Fibroblast of upper back skin (primary cell): Measurements from ENCODE around the gene LIF.

ENCODE experiments used
- DNase-seq: peaks from one replicate; pipeline ENCODE4 v3.0.0-alpha.2; 2013

The LIF gene

DNA sequence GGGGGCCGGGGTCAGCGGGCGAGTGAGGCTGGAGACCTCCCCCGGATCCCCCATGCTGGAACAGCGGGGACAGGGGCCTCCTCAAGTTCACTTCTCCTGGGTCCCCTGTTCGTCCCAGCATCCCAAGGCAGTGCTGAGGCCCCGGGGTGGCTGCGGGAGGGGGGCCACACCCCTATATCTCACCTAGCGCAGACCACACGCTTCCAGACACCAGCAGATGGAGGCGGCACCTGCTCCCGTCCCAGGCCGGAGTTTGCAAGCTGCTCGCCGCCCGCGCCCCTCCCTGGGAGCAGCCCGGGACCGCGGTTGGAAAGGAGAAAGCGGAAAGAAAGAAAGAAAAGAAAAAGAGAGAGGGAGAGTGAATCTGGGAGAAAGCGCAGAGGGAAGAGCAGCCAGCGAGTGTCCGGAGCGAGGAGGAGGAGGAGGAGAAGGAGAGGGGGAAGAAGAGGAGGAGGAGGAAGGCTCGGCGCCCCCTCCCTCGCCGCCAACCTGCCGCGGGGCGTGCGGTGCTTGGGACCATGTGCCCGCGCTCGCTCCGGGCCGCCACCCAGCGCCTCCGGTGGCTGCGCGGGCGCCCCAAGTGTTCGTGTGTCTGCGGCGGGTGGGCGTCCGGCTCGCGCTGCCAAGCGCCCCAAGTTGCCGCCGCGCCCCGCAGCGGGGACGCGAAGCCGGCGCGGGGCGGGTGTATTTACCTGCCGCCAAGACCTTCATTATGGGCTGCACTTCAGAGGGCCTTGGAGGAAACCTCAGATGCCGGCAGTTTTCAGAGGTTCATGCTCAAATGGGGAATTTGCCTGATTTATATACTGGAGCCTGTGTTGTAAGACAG is at the start of gene LIF:
Gene LIF, minus strand, starts transcription at position 775 of the 829 bp plus-strand sequence. Its CDS starts 64 bp downstream, at position 711.
- no peak for DNase-seq

DNA sequence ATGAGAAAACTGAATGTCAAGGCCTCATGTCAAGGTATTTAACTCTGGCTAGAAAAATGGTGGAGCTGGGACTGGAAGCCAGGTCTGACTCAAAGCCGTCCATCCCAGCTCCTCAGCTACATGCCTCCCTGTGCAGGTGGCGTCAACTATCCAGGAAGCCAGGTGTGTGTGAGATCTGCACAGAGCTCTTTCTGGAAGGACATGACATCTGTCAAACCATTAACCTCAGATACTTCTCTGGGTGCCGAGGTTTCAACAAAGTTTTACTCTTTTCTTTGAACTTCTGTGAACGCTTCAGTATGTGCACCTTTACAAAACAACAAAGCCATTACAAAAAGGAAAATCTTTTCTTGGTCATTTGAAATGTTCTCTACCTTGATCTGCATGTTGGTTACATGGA is 49.8 kb upstream of the LIF start:
- no peak for DNase-seq

- DNase-seq, result no peak
These were observed 49.0 kb upstream of the LIF start for GRCh38 chr22:30295576-30295975.

DNA sequence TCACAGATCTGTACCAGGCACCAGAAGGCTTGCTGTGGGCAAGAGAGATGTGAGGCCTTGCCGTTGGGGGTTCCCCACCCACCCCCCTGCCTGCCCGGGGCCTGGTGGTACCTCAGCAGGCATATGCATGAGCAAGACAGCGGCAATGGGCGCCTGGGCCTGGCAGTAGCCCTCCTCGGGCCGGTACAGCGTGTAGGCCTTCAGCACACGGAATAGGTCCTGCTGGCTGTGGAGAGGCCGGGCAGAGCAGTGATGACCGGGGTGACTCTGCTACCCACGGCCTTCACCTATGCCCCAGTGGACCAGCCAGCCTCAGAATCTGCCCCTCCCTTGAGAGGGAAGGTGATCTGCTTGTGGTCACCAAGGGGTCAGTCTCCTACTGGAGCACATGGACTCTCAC is 48.3 kb upstream of the LIF start:
- no peak for DNase-seq

- DNase-seq, result no peak
These were observed 47.5 kb upstream of the LIF start for GRCh38 chr22:30294066-30294465.

- DNase-seq, result no peak
These were observed 46.5 kb upstream of the LIF start for GRCh38 chr22:30293026-30293425.

GRCh38 chr22:30292069-30292970 is 45.8 kb upstream of the LIF start:
- DNase-seq, result no peak

DNA sequence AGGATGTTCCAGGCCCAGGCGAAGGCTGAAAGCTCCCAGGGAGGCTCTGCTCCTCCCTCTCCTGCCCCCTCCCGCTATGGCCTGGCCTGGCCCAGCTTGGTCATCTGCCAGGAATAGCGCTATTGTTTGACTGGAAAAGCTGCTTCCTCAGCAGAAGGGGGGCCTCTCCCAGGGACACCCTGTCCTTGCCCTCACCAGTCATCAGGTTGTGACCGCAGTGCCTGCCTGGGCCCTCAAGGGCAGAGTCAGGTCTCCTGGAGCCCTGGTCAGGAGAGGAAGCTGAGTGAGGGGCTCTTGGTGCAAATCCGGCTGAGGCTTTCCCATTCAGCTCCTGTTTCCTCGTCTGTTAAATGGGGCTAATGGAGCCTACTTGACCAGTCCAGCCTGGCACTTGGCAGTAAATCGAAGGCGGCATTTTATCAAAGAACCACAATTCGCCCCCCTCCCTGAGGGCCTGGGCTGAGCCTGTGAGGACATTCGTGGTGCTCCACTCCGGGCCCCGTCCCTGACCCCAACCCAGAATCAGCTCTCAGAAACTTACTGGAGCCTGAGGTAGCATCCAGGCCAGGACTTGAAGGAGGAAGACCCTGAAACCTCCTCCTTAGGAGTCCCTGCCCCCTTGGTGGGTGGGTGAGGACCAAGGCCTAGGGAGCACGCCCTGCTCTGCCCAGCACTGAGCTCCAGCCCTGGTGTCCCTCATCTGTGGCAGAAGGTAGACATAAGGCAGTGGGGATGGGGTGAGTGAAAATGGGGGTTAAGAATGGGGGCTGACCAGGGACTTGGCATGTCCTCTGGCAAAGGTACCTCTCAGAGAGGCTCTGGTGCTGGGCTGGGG is 44.7 kb upstream of the LIF start:
- peak; percentile 27 for DNase-seq

GRCh38 chr22:30290342-30291057 is 43.9 kb upstream of the LIF start:
- DNase-seq, result peak; percentile 64

DNA sequence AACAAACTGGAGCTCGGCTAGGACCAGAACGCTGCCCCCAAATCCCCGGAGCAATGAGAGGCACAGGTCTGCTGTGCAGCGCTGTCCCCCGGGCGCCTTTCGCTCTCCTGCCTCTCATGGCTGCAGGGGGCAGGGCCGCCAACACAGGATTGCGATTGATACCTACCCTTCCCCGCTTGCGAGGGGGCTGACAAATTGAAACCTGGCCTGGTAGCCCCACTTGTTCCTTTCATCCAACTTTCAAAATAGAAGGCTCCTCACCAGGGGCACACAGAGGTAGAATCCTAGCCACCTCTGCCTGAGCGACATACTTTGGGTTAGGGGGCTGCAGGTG is 43.4 kb upstream of the LIF start:
- DNase-seq, result no peak

- peak; percentile 98 for DNase-seq
These were observed 42.8 kb upstream of the LIF start, which contains the start of gene CASTOR1 for GRCh38 chr22:30289141-30289979. CASTOR1 (minus strand) TSS chr22:30289505; CDS start chr22:30289497, 8 bp downstream.

DNA sequence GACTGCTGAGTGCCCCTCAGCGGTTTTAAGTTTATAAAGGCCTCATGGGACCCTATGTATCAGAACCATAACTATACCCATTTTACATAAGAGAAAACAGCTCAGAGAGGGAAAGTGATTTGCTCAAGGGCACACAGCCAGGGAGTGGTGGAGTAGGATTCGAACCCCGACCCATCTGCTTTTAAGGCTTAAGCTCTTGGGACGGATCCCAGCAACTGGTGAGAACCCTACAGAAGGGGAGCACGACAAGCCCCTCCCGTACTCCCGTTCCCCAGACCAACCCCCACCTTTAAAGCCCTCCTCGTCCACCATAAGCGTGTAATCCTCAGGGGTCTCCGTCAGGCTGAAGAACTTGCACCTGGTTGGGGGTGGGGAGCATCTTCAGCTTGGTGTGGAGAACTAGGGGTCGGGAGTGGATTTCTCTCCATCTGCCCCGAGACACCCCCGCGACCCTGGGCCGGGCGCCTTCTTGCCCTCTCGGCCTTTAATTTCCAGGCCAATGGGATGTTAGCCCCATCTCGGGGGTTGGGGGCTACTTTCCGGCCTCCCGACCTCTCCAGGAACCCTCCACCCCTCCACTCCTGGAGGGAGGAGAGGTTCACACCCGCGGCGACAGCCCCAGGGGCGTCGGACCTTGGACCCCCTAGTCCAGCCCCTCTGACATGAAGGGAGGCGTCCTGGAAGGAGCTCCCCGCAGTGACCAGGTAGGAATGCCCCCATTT is 42.0 kb upstream of the LIF start:
- no peak for DNase-seq

GRCh38 chr22:30287648-30288418 is 41.3 kb upstream of the LIF start:
- DNase-seq, result peak; percentile 90

- peak; percentile 38 for DNase-seq
These were observed 40.5 kb upstream of the LIF start for GRCh38 chr22:30286813-30287647.

DNA sequence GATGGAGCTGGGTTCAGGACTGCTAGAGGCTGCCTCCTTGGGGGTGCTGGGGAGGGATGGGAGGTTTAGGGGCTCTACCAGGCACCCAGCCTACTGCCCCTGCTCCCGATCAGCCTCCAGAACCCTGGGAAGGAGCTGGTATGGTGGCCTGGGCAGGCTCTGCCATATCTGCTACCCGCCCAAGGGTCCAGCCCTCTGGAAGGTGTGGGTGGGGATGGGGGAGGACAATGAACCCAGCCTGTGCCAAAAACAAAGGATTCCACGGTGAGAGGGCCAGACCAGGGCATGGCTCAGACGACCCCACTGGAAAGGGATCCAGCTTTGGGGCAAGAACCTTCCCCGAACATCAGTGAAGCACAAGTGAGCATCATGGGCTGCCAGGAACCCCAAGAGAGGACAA is 39.8 kb upstream of the LIF start:
- DNase-seq, result no peak

GRCh38 chr22:30285846-30286200 is 39.3 kb upstream of the LIF start:
- DNase-seq, result no peak

DNA sequence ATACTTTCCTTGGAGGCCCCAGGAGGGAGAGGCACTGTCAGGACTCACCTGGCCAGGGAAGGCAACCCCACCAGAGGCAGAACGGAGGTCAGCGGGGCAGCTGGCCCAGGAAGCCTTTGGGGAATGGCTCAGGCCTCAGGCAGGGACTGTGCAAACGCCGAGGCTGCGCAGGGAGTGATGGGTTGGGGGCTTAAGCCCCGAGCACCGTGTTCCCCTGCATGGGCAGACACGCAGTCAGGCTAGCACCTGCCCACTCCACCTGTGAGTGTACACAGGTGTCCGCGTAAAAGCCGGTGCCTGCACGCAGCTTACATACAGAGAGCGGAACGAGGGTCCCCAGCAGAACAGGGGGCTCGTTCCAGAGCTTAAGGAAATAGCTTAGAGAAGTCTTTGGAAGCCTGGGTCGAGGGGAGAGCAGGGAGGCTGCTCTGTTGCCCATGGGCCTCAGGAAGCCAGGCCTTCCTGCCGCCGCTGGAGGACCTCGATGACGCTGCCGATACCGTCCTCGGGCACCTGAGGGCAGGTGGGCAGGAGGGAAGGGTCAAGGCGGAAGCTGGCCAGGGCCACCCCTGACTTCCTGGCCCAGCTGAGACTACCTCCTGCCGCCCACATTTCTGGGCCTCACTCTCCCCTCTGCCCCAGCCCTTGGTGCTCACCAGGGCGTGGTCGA is 38.8 kb upstream of the LIF start:
- DNase-seq, result no peak

DNA sequence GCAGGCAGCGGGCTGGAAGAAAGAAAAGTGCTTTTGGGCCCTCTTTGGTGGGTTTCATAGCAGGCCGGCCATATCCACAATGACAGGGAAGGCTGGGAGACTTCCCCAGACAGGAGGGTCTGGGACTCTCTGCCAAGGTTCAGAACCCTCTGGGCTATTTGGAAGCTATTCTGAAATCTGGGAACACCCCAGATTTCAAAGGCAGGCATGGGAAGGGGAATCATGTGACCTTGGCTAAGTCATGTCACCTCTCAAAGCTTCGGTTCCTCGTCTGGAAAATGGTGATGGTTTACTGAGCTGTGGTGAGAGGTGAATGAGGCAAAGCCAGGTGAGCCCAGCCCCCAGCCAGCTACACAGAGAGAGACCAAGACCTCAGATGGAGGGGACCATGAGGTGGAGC is 38.1 kb upstream of the LIF start:
- no peak for DNase-seq
